Measurements from ENCODE around the gene SINHCAF. TPM values are rescaled to one million over a fixed set of nuclear protein-coding genes. Genes with fewer than 3 reads are reported as not detected.
A peak's percentile ranks its signal among the peaks of the same experiment; 100 is the strongest.

The SINHCAF gene
- total and polyA plus RNA-seq, 2 donors (not counting 1 experiment from before 2014, with no cell fraction given), result 13.2 to 16.4 TPM

GRCh38 chr12:31362759-31363415 is 36.9 kb upstream of the SINHCAF start:
- Histone ChIP-seq H3K4me1 (ENCODE audit: control insufficient read depth, extremely low read depth, insufficient read depth, low read length) (no peaks in the 10 kb centered on the region), H3K4me3 (replicated peaks in 1 of 4; ENCODE audit: control extremely low read depth in 1 of 4, insufficient read depth in 1 of 4, low read depth in 3 of 4, low read length in 4 of 4) (no peak overlapping the region), H3K27ac (ENCODE audit: insufficient read depth, low read length) (no peak overlapping the region), H3K9me3 (ENCODE audit: control insufficient read depth, insufficient read depth, low read depth, low read length) (no peaks in the 10 kb centered on the region), H3K9ac (ENCODE audit: insufficient read depth, low read length) (no peak overlapping the region), H3K79me2 (ENCODE audit: control insufficient read depth, insufficient read depth, low read length) (no peaks in the 10 kb centered on the region), H4K20me1 (ENCODE audit: control insufficient read depth, extremely low read depth, insufficient read depth, low read length) (no peaks in the 10 kb centered on the region), H3K36me3 (ENCODE audit: control insufficient read depth, insufficient read depth, low read length) (no peaks in the 10 kb centered on the region), H3K27me3 (ENCODE audit: control insufficient read depth, insufficient read depth, low read length) (no peaks in the 10 kb centered on the region), H2AFZ (ENCODE audit: low read length) (peak overlapping the region; percentile 20), H3K4me2 (ENCODE audit: extremely low read depth, insufficient read depth, low read length) (no peak overlapping the region)
- TF ChIP-seq CTCF (conservative IDR thresholded peaks at IDR 0.05 in 1 of 2, IDR thresholded peaks at IDR 0.05 in 1 of 2; ENCODE audit: low read depth in 1 of 2, low read length in 2 of 2) (no peak), EZH2 (IDR thresholded peaks at IDR 0.05; ENCODE audit: low read length, missing control alignments) (no peak)
- DNase-seq (ENCODE audit: low read depth in 2 of 2), result no peak

GRCh38 chr12:31362115-31362758 is 36.3 kb upstream of the SINHCAF start:
- no peak overlapping the region for H3K27ac ChIP-seq (ENCODE audit: insufficient read depth, low read length)
- no peaks in the 10 kb centered on the region for H3K36me3 ChIP-seq (ENCODE audit: control insufficient read depth, insufficient read depth, low read length)
- H3K9ac ChIP-seq (ENCODE audit: insufficient read depth, low read length), result no peak overlapping the region
- H3K4me2 ChIP-seq (ENCODE audit: extremely low read depth, insufficient read depth, low read length), result no peak overlapping the region
- no peaks in the 10 kb centered on the region for H4K20me1 ChIP-seq (ENCODE audit: control insufficient read depth, extremely low read depth, insufficient read depth, low read length)
- DNase-seq (ENCODE audit: low read depth in 2 of 2), result no peak
- H3K79me2 ChIP-seq (ENCODE audit: control insufficient read depth, insufficient read depth, low read length), result no peaks in the 10 kb centered on the region
- TF ChIP-seq CTCF (conservative IDR thresholded peaks at IDR 0.05 in 1 of 2, IDR thresholded peaks at IDR 0.05 in 1 of 2; ENCODE audit: low read depth in 1 of 2, low read length in 2 of 2), result no peak
- no peak for TF ChIP-seq EZH2 (IDR thresholded peaks at IDR 0.05; ENCODE audit: low read length, missing control alignments)
- no peaks in the 10 kb centered on the region for H3K4me1 ChIP-seq (ENCODE audit: control insufficient read depth, extremely low read depth, insufficient read depth, low read length)
- no peaks in the 10 kb centered on the region for H3K9me3 ChIP-seq (ENCODE audit: control insufficient read depth, insufficient read depth, low read depth, low read length)
- H2AFZ ChIP-seq (ENCODE audit: low read length), result no peak overlapping the region
- H3K4me3 ChIP-seq (replicated peaks in 1 of 4; ENCODE audit: control extremely low read depth in 1 of 4, insufficient read depth in 1 of 4, low read depth in 3 of 4, low read length in 4 of 4), result no peak overlapping the region
- H3K27me3 ChIP-seq (ENCODE audit: control insufficient read depth, insufficient read depth, low read length), result no peaks in the 10 kb centered on the region

- no peaks in the 10 kb centered on the region for H3K27me3 ChIP-seq (ENCODE audit: control insufficient read depth, insufficient read depth, low read length)
- no peak overlapping the region for H3K9ac ChIP-seq (ENCODE audit: insufficient read depth, low read length)
- H3K4me2 ChIP-seq (ENCODE audit: extremely low read depth, insufficient read depth, low read length), result no peak overlapping the region
- no peaks in the 10 kb centered on the region for H3K79me2 ChIP-seq (ENCODE audit: control insufficient read depth, insufficient read depth, low read length)
- no peaks in the 10 kb centered on the region for H3K9me3 ChIP-seq (ENCODE audit: control insufficient read depth, insufficient read depth, low read depth, low read length)
- TF ChIP-seq CTCF (conservative IDR thresholded peaks at IDR 0.05 in 1 of 2, IDR thresholded peaks at IDR 0.05 in 1 of 2; ENCODE audit: low read depth in 1 of 2, low read length in 2 of 2) (no peak), EZH2 (IDR thresholded peaks at IDR 0.05; ENCODE audit: low read length, missing control alignments) (no peak)
- H2AFZ ChIP-seq (ENCODE audit: low read length), result no peak overlapping the region
- no peak for DNase-seq (ENCODE audit: low read depth in 2 of 2)
- no peaks in the 10 kb centered on the region for H4K20me1 ChIP-seq (ENCODE audit: control insufficient read depth, extremely low read depth, insufficient read depth, low read length)
- H3K36me3 ChIP-seq (ENCODE audit: control insufficient read depth, insufficient read depth, low read length), result no peaks in the 10 kb centered on the region
- H3K4me3 ChIP-seq (replicated peaks in 1 of 4; ENCODE audit: control extremely low read depth in 1 of 4, insufficient read depth in 1 of 4, low read depth in 3 of 4, low read length in 4 of 4), result no peak overlapping the region
- no peaks in the 10 kb centered on the region for H3K4me1 ChIP-seq (ENCODE audit: control insufficient read depth, extremely low read depth, insufficient read depth, low read length)
- no peak overlapping the region for H3K27ac ChIP-seq (ENCODE audit: insufficient read depth, low read length)
Observed at GRCh38 chr12:31361730-31362114, 35.8 kb upstream of the SINHCAF start.
